OCI-LY1 (cell line): ENCODE data around the gene CRYBG3.

Experiments used
- H2AFZ ChIP-seq: fragments of 200-600 bp; sonication (generic), shearing (Covaris generic); 2 replicates; pipeline ENCODE4 v1.6.0; 2014; ENCODE audit warnings: antibody characterized with exemption, mild to moderate bottlenecking, low read length
- H3F3A ChIP-seq: fragments of 200-600 bp; sonication (generic), shearing (Covaris generic); 2 replicates; pipeline ENCODE4 v1.6.0; 2014; ENCODE audit warnings: mild to moderate bottlenecking, antibody characterized with exemption, low read length, moderate library complexity; ENCODE audit not compliant: insufficient read depth
- H3K27ac ChIP-seq: fragments of 200-600 bp; sonication (generic); 2 replicates; pipeline ENCODE4 v1.5.1; 2014; ENCODE audit warnings: low read length, mixed run types, mild to moderate bottlenecking, low read depth; ENCODE audit not compliant: poor library complexity, severe bottlenecking
- H3K27me3 ChIP-seq: fragments of 200-600 bp; sonication (generic); 2 replicates; pipeline ENCODE4 v1.6.0; 2014; ENCODE audit warnings: antibody characterized with exemption, mild to moderate bottlenecking, low read length, moderate library complexity; ENCODE audit not compliant: insufficient read depth
- H3K36me3 ChIP-seq: fragments of 200-600 bp; sonication (generic); 2 replicates; pipeline ENCODE4 v1.6.1; 2014; ENCODE audit warnings: mild to moderate bottlenecking, antibody characterized with exemption, low read length, moderate library complexity, mixed read lengths; ENCODE audit not compliant: insufficient read depth
- H3K4me1 ChIP-seq: fragments of 200-600 bp; sonication (generic); 2 replicates; pipeline ENCODE4 v1.5.1; 2014; ENCODE audit warnings: mild to moderate bottlenecking, low read length, moderate library complexity; ENCODE audit not compliant: insufficient read depth, severe bottlenecking
- H3K4me2 ChIP-seq: fragments of 200-600 bp; sonication (generic), shearing (Covaris generic); 2 replicates; pipeline ENCODE4 v1.6.1; 2014; ENCODE audit warnings: low read length
- H3K4me3 ChIP-seq: fragments of 200-600 bp; sonication (generic); 2 replicates; pipeline ENCODE4 v1.5.1; 2014; ENCODE audit warnings: low read length, low read depth, mild to moderate bottlenecking, mixed read lengths; ENCODE audit not compliant: poor library complexity, severe bottlenecking
- H3K79me2 ChIP-seq: fragments of 200-600 bp; shearing (Covaris generic); 2 replicates; pipeline ENCODE4 v1.6.1; 2016; ENCODE audit warnings: mixed run types, low read length, mixed read lengths; ENCODE audit not compliant: insufficient read depth
- H3K9ac ChIP-seq: fragments of 200-600 bp; sonication (generic), shearing (Covaris generic); 2 replicates; pipeline ENCODE4 v1.6.1; 2014; ENCODE audit warnings: mild to moderate bottlenecking, low read length, mixed read lengths
- H3K9me2 ChIP-seq: fragments of 200-600 bp; sonication (generic), shearing (Covaris generic); 2 replicates; pipeline ENCODE4 v1.6.1; 2014; ENCODE audit warnings: low read depth, mild to moderate bottlenecking, low read length, mixed read lengths
- H3K9me3 ChIP-seq: fragments of 200-600 bp; shearing (Covaris generic); 2 replicates; pipeline ENCODE4 v1.6.1; 2014; ENCODE audit warnings: low read length, mixed read lengths
- H4K20me1 ChIP-seq: fragments of 200-600 bp; sonication (generic), shearing (Covaris generic); 2 replicates; pipeline ENCODE4 v1.6.0; 2016; ENCODE audit warnings: mild to moderate bottlenecking, low read length; ENCODE audit not compliant: insufficient read depth
- EZH2 ChIP-seq: fragments of 200-600 bp; sonication (generic), shearing (Covaris generic); IDR thresholded peaks from 2 replicates; pipeline ENCODE4 v1.8.0; 2017; ENCODE audit warnings: borderline replicate concordance, mixed run types, mild to moderate bottlenecking, antibody characterized with exemption, low read length, moderate library complexity, mixed read lengths
- TF ChIP-seq, protein P1 (sequence below): fragments of 200-600 bp; sonication (generic), shearing (Covaris generic); IDR thresholded peaks from 2 replicates; pipeline ENCODE4 v1.5.1; 2017; ENCODE audit warnings: mild to moderate bottlenecking, antibody characterized with exemption, low read length, moderate library complexity, mixed read lengths

CRYBG3 gene

DNA sequence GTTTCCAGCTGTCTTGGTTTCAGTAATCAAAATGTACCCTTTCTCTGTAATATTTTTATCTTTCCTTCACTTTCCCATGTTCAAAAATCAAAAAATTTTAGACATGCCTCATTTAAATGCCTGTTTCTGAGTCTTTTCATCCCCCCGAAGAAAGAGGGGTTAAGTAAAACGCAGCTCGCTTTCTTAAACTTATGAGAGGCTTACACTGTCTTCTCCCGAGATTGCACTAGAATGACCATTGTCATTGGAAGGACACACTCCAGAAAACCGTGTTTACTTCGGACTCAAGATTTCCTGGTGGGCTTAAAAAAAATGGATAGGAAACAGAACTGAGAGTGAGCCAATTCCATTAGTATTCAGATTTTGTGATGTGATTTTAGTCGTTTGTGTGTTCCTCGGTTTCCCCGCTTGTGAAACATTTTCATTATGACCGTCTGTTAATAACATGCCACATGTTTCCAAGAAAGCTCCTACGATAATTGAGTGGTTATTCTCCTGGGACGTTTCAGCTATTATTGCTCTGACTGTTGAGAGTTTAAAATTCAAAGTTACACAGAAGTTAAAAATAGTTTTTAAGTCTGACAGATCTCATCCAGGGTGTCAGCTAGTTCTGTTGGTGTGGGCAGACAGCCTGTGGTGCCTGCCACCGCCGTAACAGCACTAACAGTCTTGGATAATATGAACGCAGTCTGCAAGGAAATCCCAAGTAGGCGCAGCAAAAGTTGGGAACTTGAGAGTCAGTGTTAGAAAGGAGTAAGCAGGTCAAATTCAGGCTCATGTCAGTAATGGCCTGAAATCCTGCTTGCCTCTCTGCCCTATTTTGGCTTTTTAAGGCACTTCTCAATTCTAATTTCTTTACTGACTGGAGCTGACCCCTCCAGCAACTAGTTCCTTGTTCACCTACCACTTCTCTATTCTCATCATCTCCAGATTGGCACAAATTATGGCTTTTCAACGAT lies 1.5 kb downstream of the CRYBG3 start:
- H3K79me2 ChIP-seq, result no peaks in the 10 kb centered on the region
- H3K27me3 ChIP-seq, result peaks cover 5% of the 10 kb centered on the region; the same call in 1 of the 2 replicates
- H3K4me1 ChIP-seq, result peaks cover 15% of the 10 kb centered on the region
- no peak overlapping the region for H3K4me2 ChIP-seq
- no peaks in the 10 kb centered on the region for H3K9me2 ChIP-seq
- H3K36me3 ChIP-seq, result no peaks in the 10 kb centered on the region
- no peaks in the 10 kb centered on the region for H3F3A ChIP-seq
- TF ChIP-seq EZH2, result no peak
- TF ChIP-seq, protein P1, sequence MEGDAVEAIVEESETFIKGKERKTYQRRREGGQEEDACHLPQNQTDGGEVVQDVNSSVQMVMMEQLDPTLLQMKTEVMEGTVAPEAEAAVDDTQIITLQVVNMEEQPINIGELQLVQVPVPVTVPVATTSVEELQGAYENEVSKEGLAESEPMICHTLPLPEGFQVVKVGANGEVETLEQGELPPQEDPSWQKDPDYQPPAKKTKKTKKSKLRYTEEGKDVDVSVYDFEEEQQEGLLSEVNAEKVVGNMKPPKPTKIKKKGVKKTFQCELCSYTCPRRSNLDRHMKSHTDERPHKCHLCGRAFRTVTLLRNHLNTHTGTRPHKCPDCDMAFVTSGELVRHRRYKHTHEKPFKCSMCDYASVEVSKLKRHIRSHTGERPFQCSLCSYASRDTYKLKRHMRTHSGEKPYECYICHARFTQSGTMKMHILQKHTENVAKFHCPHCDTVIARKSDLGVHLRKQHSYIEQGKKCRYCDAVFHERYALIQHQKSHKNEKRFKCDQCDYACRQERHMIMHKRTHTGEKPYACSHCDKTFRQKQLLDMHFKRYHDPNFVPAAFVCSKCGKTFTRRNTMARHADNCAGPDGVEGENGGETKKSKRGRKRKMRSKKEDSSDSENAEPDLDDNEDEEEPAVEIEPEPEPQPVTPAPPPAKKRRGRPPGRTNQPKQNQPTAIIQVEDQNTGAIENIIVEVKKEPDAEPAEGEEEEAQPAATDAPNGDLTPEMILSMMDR, result no peak
- H3K4me3 ChIP-seq, result no peak overlapping the region
- H3K9me3 ChIP-seq, result no peaks in the 10 kb centered on the region
- H2AFZ ChIP-seq, result no peak overlapping the region
- no peak overlapping the region for H3K27ac ChIP-seq
- no peaks in the 10 kb centered on the region for H4K20me1 ChIP-seq
- no peak overlapping the region for H3K9ac ChIP-seq

DNA sequence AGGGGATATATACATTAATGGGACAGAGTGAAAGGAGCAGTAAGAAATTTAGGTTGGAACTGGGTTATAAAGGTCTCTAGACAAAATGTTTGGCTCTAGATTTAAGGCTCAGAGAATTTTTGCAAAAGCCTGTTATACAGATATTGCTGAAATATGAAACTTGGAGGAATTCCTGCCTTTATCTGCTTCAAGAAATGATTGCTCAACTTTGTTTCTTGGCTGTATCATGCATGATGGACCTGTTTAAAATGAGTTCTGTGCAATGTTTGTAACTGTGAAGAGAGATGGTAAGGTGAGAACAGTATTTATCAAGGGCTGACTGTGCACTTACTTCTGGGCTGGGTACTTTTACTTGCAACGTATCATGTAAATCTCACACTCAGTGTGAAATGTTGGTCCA lies 3.3 kb downstream of the CRYBG3 start:
- no peak overlapping the region for H3K4me2 ChIP-seq
- no peak for TF ChIP-seq EZH2
- peaks cover 5% of the 10 kb centered on the region; the same call in 1 of the 2 replicates for H3K27me3 ChIP-seq
- no peaks in the 10 kb centered on the region for H3K9me2 ChIP-seq
- H3K9me3 ChIP-seq, result no peaks in the 10 kb centered on the region
- no peak overlapping the region for H3K27ac ChIP-seq
- H3K79me2 ChIP-seq, result no peaks in the 10 kb centered on the region
- H3K9ac ChIP-seq, result no peak overlapping the region
- H3F3A ChIP-seq, result no peaks in the 10 kb centered on the region
- no peaks in the 10 kb centered on the region for H3K36me3 ChIP-seq
- no peak overlapping the region for H3K4me3 ChIP-seq
- H4K20me1 ChIP-seq, result no peaks in the 10 kb centered on the region
- H3K4me1 ChIP-seq, result peaks cover 15% of the 10 kb centered on the region
- no peak overlapping the region for H2AFZ ChIP-seq

DNA sequence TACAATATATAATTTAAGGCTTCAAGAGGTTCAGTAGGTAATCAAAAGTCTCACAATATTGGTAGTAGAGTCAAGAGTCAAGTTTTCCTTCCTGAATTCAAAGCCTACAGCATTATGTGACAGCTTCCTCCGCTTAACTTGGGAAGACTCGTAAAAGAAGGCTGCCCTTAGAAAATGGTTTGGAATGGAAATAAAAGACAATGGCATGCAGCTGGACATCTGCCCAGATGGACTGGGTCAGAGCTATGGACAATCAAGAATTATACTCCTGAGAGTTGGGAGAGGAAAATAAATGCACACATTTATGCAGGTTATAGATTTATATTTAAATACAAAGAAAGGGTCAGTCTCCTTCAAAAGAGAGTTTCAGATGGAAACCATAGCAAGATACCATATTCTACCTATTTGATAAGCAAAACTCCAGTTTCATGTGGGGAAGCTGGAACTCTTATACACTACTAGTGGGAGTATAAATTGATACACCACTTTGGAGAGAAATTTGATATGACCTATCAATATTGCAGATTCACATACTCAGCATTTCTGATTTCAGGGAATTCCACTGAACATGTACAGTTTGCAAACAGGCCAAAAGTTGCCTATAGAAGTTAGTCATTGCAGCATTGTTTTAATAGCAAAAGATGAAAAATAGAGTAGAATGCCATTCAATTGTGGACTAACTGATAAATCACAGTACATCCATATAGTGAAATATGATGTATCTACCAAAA lies 6.1 kb downstream of the CRYBG3 start:
- H3K4me2 ChIP-seq, result no peak overlapping the region
- H3K79me2 ChIP-seq, result no peaks in the 10 kb centered on the region
- no peaks in the 10 kb centered on the region for H3K27me3 ChIP-seq
- H3K27ac ChIP-seq, result no peak overlapping the region
- H3K9me3 ChIP-seq, result no peaks in the 10 kb centered on the region
- no peaks in the 10 kb centered on the region for H4K20me1 ChIP-seq
- H3F3A ChIP-seq, result no peaks in the 10 kb centered on the region
- H3K36me3 ChIP-seq, result no peaks in the 10 kb centered on the region
- TF ChIP-seq, protein P1, result no peak
- TF ChIP-seq EZH2, result no peak
- no peak overlapping the region for H2AFZ ChIP-seq
- no peaks in the 10 kb centered on the region for H3K9me2 ChIP-seq
- no peak overlapping the region for H3K9ac ChIP-seq
- no peaks in the 10 kb centered on the region for H3K4me1 ChIP-seq
- no peak overlapping the region for H3K4me3 ChIP-seq
